Hematopoietic multipotent progenitor cell treated with erythropoietin and hydrocortisone succinate and interleukin-3 and kit ligand, for 8 days (in vitro differentiated cells): ENCODE measurements around the gene EIF6.
"Not testable (repeated sequence)": the region's sequence is repeated elsewhere in the genome, so short reads cannot be mapped to it uniquely, and the experiment has no call there.

Experiments
- DNase-seq: peaks from one replicate; pipeline ENCODE4 v3.0.0-alpha.2; 2015

The EIF6 gene

DNA sequence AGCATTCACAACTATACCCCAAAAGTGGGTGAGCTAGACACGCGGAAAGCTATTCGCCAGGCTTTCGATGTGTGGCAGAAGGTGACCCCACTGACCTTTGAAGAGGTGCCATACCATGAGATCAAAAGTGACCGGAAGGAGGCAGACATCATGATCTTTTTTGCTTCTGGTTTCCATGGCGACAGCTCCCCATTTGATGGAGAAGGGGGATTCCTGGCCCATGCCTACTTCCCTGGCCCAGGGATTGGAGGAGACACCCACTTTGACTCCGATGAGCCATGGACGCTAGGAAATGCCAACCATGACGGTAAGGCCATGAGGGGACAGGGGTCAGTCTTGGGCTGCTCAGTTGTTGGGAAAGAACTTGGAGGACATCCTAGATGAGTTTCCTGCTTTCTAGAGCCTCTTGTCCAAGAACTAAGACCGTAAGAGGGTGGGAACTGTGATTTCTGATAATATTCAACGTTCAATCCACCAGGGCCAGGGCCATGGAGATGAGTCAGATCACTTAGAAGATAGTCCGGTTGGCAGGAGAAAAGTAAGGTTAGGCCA lies 30.0 kb downstream of the EIF6 start:
- DNase-seq, result no peak

DNA sequence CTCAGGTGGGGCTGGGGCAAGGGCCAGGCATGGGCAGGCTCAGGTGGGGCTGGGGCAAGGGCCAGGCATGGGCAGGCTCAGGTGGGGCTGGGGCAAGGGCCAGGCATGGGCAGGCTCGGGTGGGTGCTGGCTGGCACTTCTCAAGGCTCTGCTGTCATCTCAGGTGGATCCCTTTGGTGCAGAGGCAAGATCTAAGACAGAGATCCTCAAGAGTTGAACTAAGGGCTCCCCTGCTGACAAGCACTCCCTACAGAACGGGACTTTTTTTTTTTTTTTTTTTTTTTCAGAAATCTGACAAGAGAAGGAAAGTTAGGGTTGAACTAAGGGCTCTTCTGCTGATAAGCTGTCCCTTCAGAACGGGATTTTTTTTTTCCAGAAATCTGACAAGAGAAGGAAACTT lies 31.6 kb downstream of the EIF6 start:
- no peak for DNase-seq

GRCh38 chr20:35252598-35252997 lies 32.0 kb downstream of the EIF6 start:
- DNase-seq, result not testable (repeated sequence)

- DNase-seq, result no peak
Observed at GRCh38 chr20:35252037-35252461, 32.5 kb downstream of the EIF6 start.

GRCh38 chr20:35251613-35251940 lies 33.0 kb downstream of the EIF6 start:
- DNase-seq, result no peak

DNA sequence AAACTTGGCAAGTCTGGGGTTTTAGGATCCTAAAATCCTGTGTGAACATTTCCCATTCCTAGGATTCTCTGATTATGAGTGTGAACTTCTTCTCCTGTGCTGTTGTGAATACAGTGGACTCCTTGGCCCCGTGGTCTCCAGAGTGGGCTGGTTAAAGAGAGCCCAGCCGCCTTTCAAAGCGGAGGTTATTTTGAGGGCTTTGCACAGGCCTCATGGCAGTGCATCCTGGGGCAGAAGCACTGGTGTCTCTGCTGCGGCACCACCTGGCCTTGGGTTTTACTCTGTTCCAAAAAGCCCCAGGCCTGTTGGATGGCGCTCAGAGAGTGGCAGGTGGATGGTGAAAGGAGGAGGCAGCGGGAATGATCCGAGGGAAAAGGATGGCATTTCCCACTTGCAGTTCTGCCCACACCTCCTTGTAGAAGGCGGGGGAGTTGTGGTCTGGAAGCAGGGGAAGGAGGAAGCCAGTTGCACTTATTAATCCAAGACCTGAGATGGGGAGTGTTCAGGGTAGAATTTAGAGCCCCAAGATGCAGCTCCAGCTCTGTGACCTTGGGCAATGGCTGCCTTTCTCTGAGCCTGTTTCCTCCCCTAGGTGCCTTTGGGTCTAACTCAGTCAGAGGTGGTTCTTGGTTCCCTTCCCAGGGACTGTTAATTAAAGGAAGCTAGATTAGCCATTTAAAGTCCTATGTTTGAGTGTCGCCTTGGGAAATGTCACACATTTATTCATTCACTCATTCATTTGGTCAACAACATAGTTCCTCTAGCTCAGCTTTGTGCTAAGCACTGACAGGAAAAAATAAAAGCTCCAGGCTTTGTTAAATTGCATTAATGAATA lies 35.7 kb downstream of the EIF6 start:
- DNase-seq, result no peak

DNA sequence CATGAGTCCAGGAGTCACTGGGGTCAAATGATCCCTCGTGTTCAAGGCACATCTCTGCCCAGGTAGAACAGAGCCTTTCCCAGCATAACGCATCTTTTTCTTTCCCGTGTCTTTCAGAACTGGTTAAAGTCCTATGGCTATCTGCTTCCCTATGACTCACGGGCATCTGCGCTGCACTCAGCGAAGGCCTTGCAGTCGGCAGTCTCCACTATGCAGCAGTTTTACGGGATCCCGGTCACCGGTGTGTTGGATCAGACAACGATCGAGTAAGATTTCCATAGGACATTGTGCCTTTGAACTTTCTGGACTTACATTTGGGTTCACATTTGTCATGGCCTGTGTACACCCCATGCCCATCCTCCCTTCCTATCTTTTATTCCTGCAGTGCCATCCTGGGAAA lies 37.8 kb downstream of the EIF6 start:
- DNase-seq, result no peak

- no peak for DNase-seq
Observed at GRCh38 chr20:35243986-35244385, 40.6 kb downstream of the EIF6 start.

GRCh38 chr20:35243317-35243716 lies 41.3 kb downstream of the EIF6 start:
- DNase-seq, result no peak

GRCh38 chr20:35240811-35241293 lies 43.7 kb downstream of the EIF6 start:
- DNase-seq, result no peak

DNA sequence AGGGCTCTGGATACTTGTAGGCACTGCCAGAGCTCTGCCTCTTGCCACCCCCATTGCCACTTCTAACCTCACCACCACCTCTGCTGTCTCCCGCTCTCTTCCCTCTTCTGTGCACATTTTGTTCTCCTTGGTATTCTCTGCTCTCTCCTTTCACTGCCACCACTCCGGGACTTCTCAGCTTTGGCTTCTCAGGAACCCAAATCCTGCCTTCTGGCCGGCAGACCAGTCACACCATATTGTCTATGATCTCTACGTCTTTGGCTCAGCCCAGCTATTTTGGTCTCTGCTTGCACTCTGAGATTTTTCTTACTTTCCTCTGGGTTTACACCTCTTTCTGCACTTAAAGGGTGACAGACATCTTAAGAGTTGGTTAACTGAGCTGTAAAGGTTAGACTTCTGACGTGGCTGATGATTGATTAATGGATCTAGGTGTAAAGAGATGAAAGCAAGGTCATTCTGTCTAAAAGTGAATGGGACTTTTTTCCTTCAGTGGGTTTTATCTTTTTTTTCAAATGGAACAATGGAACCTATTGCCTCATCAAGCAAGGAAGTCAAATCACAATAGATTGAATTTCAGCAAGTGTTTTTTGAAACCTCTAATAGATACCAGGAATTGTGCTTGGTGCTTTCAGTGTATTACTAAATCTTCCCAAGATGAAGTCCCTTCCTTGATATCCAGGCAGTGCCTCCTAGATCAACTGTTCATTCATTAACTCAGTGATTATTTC lies 44.3 kb downstream of the EIF6 start:
- DNase-seq, result no peak

DNA sequence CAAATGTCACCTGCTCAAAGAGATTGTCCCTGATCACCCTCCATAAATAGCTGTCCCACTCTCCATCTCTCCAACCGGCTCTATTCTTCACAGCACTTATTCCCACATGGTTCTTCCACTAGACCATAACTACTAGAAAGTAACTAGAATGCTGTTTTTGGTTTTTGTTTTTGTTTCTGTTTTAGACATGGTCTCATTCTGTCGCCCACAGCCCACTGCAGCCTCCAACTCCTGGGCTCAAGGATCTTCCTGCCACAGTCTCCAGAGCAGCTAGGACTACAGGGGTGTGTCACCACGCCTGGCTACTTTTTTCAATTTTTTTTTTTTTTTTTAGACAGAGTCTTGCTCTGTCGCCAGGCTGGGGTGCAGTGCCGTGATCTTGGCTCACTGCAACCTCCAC lies 45.8 kb downstream of the EIF6 start:
- no peak for DNase-seq

DNA sequence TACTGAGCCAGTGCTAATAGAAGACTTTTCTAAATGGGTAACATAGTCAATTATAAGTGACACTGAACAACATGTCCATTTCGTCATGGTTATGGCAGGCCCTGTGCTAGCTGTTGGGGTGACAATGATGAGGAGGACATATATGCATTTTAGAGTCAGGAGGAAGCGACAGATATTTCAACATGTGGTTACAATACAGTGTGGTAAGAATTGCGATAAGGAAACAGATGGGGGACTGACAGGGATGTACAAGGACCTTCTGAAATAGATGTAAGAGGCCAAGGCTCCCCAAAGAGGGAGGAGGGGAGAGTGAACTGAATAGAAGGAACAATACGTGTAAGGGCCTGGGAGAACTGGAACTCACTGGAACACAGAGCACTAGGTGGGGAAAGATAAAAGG lies 46.4 kb downstream of the EIF6 start:
- DNase-seq, result peak; percentile 62

GRCh38 chr20:35237486-35237885 lies 47.1 kb downstream of the EIF6 start:
- no peak for DNase-seq

- DNase-seq, result no peak
Observed at GRCh38 chr20:35235881-35236280, 48.7 kb downstream of the EIF6 start.

DNA sequence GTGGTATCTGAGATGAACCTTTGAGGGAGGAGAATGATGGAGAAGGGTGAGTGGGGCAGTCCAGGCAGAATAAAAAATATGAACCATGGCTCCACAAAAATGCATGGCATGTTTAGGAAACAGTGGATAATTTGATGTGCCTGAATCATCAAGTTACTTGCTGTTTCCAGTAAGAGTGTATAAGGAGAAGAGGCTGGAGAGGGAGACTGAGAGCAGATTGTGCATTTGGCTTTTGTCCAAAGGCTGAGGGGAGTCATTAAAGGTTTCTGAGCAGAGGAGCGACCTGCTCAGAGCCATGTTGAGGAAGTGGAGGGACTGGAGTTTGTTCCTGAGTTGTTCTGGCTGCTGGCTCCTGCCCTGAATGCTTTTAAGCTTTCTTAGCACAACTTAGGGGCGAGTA lies 52.0 kb downstream of the EIF6 start:
- DNase-seq, result no peak
